GM12878 (cell line): ENCODE results near the gene DHRS4. TPM values are rescaled to one million over a fixed set of nuclear protein-coding genes. Genes with fewer than 3 reads are reported as not detected.

ENCODE experiments used
- ATAC-seq: fragments of 200-7000 bp; cut with Tn5 transposase; 3 replicates; pipeline ENCODE4 v1.9.1; 2020; ENCODE audit warnings: mild to moderate bottlenecking, moderate library complexity
- BruUV-seq: library from RNA; stranded (reverse); fragments of 400-500 nt; replicated peaks from 2 replicates; lab custom pipeline; 2021; lab: Mats Ljungman, UMichigan
- CTCF ChIA-PET: fragments of 300-600 bp; sonication (Branson Sonifier 250); formaldehyde crosslinking; extraction: SDS; loops from one replicate; lab custom pipeline; 2021; ENCODE audit warnings: inconsistent platforms; lab: Yijun Ruan, JAX
- POLR2A ChIA-PET: fragments of 350-600 bp; formaldehyde crosslinking; extraction: SDS; loops from one replicate; lab custom pipeline; 2021; ENCODE audit warnings: inconsistent platforms; lab: Charles Lee
- RAD21 ChIA-PET: fragments of 300-600 bp; sonication (Branson Sonifier 250); formaldehyde crosslinking; loops from one replicate; lab custom pipeline; 2023; ENCODE audit warnings: antibody characterized with exemption; ENCODE audit not compliant: unreplicated experiment; lab: Charles Lee
- SMC1A ChIA-PET: fragments of 300-600 bp; sonication (Branson Sonifier 250); formaldehyde crosslinking; loops from one replicate; lab custom pipeline; 2023; ENCODE audit not compliant: unreplicated experiment, uncharacterized antibody; lab: Charles Lee
- DNase-seq: peaks from one replicate; pipeline ENCODE4 v3.0.0-alpha.2; 2011; ENCODE audit warnings: low read depth, low spot score
- FAIRE-seq: peaks from 3 replicates; lab custom pipeline; 2011; peaks lifted over from hg19 to GRCh38; lab: Jason Lieb, UNC
- H2AFZ ChIP-seq: 2 replicates; pipeline ENCODE4 v1.6.0; 2011; ENCODE audit warnings: low read depth, low read length, control low read depth; ENCODE audit not compliant: control insufficient read depth
- H3K27ac ChIP-seq: 2 replicates; pipeline ENCODE4 v1.5.1; 2011; ENCODE audit warnings: control low read depth; ENCODE audit not compliant: control insufficient read depth, insufficient read depth
- H3K27me3 ChIP-seq, 2 experiments: replicated peaks in 1 of 2; 2 replicates each; pipeline versions ENCODE4 v1.6.0 to v1.6.1; 2011; ENCODE audit warnings: low read length in 1 of 2; ENCODE audit not compliant: control insufficient read depth in 2 of 2, insufficient read depth in 2 of 2
- H3K36me3 ChIP-seq, 2 experiments: 2 replicates each; pipeline ENCODE4 v1.5.1; 2011; ENCODE audit warnings: low read length in 1 of 2; ENCODE audit not compliant: control insufficient read depth in 2 of 2, insufficient read depth in 2 of 2
- H3K4me1 ChIP-seq: 2 replicates; pipeline ENCODE4 v1.6.1; 2011; ENCODE audit warnings: mild to moderate bottlenecking, low read length, moderate library complexity, mixed read lengths; ENCODE audit not compliant: control insufficient read depth, insufficient read depth
- H3K4me2 ChIP-seq: 2 replicates; pipeline ENCODE4 v1.6.0; 2011; ENCODE audit warnings: control low read depth; ENCODE audit not compliant: control insufficient read depth, insufficient read depth
- H3K4me3 ChIP-seq: fragments of 200-600 bp; sonication (generic); 2 replicates; pipeline ENCODE4 v1.5.1; 2016
- H3K79me2 ChIP-seq: 2 replicates; pipeline ENCODE4 v1.6.0; 2011; ENCODE audit warnings: low read length; ENCODE audit not compliant: control insufficient read depth, insufficient read depth
- H3K9ac ChIP-seq: 2 replicates; pipeline ENCODE4 v1.8.0; 2011; ENCODE audit warnings: low read length, control low read depth, mixed read lengths; ENCODE audit not compliant: control insufficient read depth, insufficient read depth
- H3K9me3 ChIP-seq: replicated peaks from 3 replicates; pipeline ENCODE4 v1.5.1; 2011; ENCODE audit warnings: mild to moderate bottlenecking, low read length; ENCODE audit not compliant: control insufficient read depth, insufficient read depth
- H4K20me1 ChIP-seq: 2 replicates; pipeline ENCODE4 v1.6.0; 2011; ENCODE audit not compliant: control insufficient read depth, insufficient read depth
- ATF2 ChIP-seq: IDR thresholded peaks from 2 replicates; pipeline ENCODE4 v1.6.1; 2012; ENCODE audit warnings: low read length, inconsistent platforms
- BHLHE40 ChIP-seq, 2 experiments: fragments of 450-650 bp in 1 of 2; IDR thresholded peaks; 2 replicates each; pipeline ENCODE4 v1.6.1; 2011 to 2017; ENCODE audit warnings: low read depth in 2 of 2, borderline replicate concordance in 1 of 2, improper control_type of control experiment in 1 of 2, low read length in 1 of 2, mild to moderate bottlenecking in 1 of 2
- CEBPB ChIP-seq, 2 experiments: fragments of 150-350 bp in 1 of 2; IDR thresholded peaks; 2 replicates each; pipeline ENCODE4 v1.6.1; 2012 to 2014; ENCODE audit warnings: low read depth in 2 of 2, low read length in 2 of 2, borderline replicate concordance in 1 of 2, inconsistent platforms in 1 of 2
- CHD2 ChIP-seq: IDR thresholded peaks from 2 replicates; pipeline ENCODE4 v1.6.1; 2011; ENCODE audit warnings: low read depth, low read length, improper control_type of control experiment, borderline replicate concordance
- IKZF1 ChIP-seq: fragments of 450-650 bp; conservative IDR thresholded peaks from 2 replicates; pipeline ENCODE4 v1.6.1; 2017; ENCODE audit warnings: antibody characterized with exemption, mild to moderate bottlenecking
- JUNB ChIP-seq: IDR thresholded peaks from 2 replicates; pipeline ENCODE4 v1.6.1; 2016; ENCODE audit warnings: antibody characterized with exemption, mild to moderate bottlenecking
- KAT2A ChIP-seq: conservative IDR thresholded peaks from 2 replicates; pipeline ENCODE4 v1.6.1; 2011; ENCODE audit warnings: low read depth, low read length; ENCODE audit not compliant: control insufficient read depth
- POLR2AphosphoS5 ChIP-seq: IDR thresholded peaks from 2 replicates; pipeline ENCODE4 v1.6.1; 2011; ENCODE audit warnings: mild to moderate bottlenecking, low read length, inconsistent platforms
- TCF3 ChIP-seq: IDR thresholded peaks from 2 replicates; pipeline ENCODE4 v1.6.1; 2012; ENCODE audit warnings: low read depth, mild to moderate bottlenecking, low read length, borderline replicate concordance; ENCODE audit not compliant: insufficient read depth
- WGBS: methylation state at CpG from one replicate; pipeline ENCODE4 v1.1.6; 2016; ENCODE audit warnings: low lambda C conversion rate; ENCODE audit not compliant: insufficient replicate concordance, insufficient coverage; ENCODE audit errors: missing lambda C conversion rate; 5-methylcytosine and 5-hydroxymethylcytosine counted together
- in situ Hi-C: fragments of 300-500 bp; cut with MboI; formaldehyde crosslinking; loops from 9 replicates; pipeline ENCODE4 v1.14.3; 2018; ENCODE audit warnings: mixed read lengths
- intact Hi-C: fragments of 100-400 bp; cut with micrococcal nuclease; formaldehyde crosslinking; loops from one replicate; pipeline ENCODE4 v1.14.2; 2022; ENCODE audit not compliant: unreplicated experiment
- polyA plus RNA-seq, 11 experiments: library from polyadenylated mRNA; depleted of rRNA in 4 of 11; unstranded in 6 of 11; stranded (reverse) in 5 of 11; fragments of >200 nt; fragmentation: Nextera tagmentation in 4 of 11; fragmentation: Illumina TruSeq in 1 of 11; extraction: Ambion mirVana in 4 of 11; extraction: Trizol in 1 of 11; gene quantifications; 1 replicate in 1 of 11; 2 replicates in 10 of 11; pipeline versions ENCODE4 v1.2.1 to v1.2.3, GENCODE V29; 2011 to 2016; ENCODE audit warnings: inconsistent platforms in 2 of 11, missing spikeins in 2 of 11, low read depth in 1 of 11
- total RNA-seq, 4 experiments: library from RNA; depleted of rRNA in 3 of 4; stranded (reverse); fragments of >200 nt in 3 of 4; fragmentation: Illumina TruSeq in 1 of 4; extraction: Trizol in 1 of 4; gene quantifications; 2 replicates each; pipeline versions ENCODE4 v1.2.1 to v1.2.3, GENCODE V29; 2013 to 2021

Gene DHRS4
- total and polyA plus RNA-seq, 10 of the 15 experiments (the other 5 are each of a cell fraction or from before 2014, with no cell fraction given) = 2.4 to 38.1 (median 22.2) TPM

- 39% methylated on average over 5 of the region's 5 CpGs for WGBS
- SMC1A ChIA-PET = interaction anchor here (1.6 kb wide), 1 partner anchor 328 kb away, joined by 3 read pairs; no protein-coding TSS in a partner anchor
- CTCF ChIA-PET = interaction anchor here (0.9 to 1.3 kb wide), 3 partner anchors 14 to 327 kb away, joined by 3 to 6 read pairs (median 4); no protein-coding TSS in a partner anchor
Measured at GRCh38 chr14:23916446-23916845, 37.1 kb upstream of the DHRS4 start.

More at GRCh38 chr14:23916446-23916845, 37.1 kb upstream of the DHRS4 start:
- Histone ChIP-seq H3K27ac (no peak overlapping the region), H3K4me1 (no peaks in the 10 kb centered on the region), H3K4me2 (no peak overlapping the region), H3K9me3 (no peaks in the 10 kb centered on the region; the same call in 2 of the 3 replicates), H3K27me3 (no peaks in the 10 kb centered on the region), H3K9ac (no peak overlapping the region), H2AFZ (no peak overlapping the region), H3K4me3 (no peak overlapping the region), H4K20me1 (no peaks in the 10 kb centered on the region), H3K79me2 (no peaks in the 10 kb centered on the region), H3K36me3 (no peaks in the 10 kb centered on the region)
- intact Hi-C loops (no loop called here), in situ Hi-C loops (loop anchor here (10.0 kb wide), 1 partner anchor 192 kb away; no protein-coding TSS in a partner anchor)
- RAD21 ChIA-PET = no interaction called here
- ATAC-seq (no peak), FAIRE-seq (no peak), DNase-seq (no peak)
- TF ChIP-seq KAT2A (no peak), BHLHE40 (IDR thresholded peaks at IDR 0.05; ENCODE audit: borderline replicate concordance in 1 of 2, low read depth in 2 of 2, low read length in 1 of 2) (no peak), IKZF1 (no peak), ATF2 (no peak), POLR2AphosphoS5 (no peak), JUNB (no peak), CHD2 (no peak), TCF3 (no peak), CEBPB (IDR thresholded peaks at IDR 0.05; ENCODE audit: borderline replicate concordance in 1 of 2, low read depth in 2 of 2, low read length in 2 of 2) (no peak)
- no TSS peak for BruUV-seq
- POLR2A ChIA-PET = no interaction called here
